ENCODE results near the gene IGSF21.

Gene IGSF21

DNA sequence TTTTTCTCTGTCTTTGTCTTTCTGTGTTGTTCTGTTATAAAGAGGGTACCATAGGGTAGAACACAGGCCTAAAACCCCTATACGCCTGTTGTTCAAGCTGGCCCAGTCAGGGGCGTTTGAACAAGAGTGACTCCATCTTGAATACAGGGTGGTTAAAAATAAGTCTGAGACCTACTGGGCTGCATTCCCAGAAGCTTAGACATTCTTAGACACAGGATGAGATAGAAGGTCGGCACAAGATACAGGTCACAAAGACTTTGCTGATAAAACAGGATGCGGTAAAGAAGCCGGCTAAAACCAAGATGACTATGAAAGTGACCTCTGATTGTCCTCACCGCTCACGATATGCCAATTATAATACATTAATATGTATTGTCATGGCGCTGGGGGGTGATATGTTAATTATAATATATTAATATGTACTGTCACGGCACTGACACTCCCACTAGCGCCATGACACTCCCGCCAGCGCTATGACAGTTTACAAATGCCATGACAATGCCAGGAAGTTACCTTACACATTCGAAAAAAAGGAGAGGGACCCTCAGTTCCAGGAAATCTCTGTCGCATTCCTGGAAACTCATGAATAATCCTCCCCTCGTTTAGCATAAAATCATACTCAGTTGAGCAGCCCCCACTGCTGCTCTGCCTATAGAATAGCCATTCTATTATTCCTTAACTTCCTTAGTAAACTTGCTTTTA, 314.6 kb downstream of the IGSF21 start:
- DNase-seq (ENCODE audit: low read depth in 2 of 2): no peak

DNA sequence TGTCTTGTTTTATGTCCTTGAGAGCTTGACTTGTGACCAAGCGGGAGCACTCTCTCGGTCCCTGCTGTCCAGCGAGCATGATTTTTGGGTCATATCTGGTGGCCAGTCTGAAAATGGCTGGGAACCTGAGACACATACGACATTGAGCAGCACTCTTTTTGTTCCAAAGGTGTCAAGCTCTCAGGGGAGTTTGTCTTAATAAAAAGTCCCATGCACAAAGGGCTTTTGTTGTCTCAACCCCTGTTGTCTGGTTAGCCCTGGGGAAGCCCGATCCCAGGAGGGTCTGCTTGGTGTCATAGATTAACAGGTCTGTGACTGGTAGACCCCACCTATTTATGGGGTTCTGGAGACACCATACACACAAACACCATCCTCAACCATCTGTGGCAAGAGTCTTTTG, 315.4 kb downstream of the IGSF21 start:
- DNase-seq (ENCODE audit: low read depth in 2 of 2): no peak

DNA sequence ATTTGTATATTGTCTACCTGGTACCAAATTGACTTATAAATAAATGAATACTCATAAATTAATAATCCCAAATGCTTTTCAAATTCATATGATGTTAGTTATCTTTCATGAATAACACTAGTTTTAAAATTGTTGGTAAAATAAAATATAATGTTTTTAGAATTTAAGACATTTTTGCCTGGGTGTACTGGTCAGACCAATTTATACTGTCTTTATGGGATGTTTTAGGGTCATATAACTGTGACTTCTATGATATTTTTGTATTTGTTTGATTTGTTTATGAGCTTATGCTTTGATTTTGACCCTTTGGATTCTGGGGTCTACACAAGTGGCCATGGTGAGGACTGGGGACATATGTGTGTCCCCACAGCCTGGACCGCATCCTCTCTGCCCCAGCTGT, 319.0 kb downstream of the IGSF21 start:
- DNase-seq (ENCODE audit: low read depth in 2 of 2): no peak
